ENCODE measurements around the gene RARRES2.
"Not testable (repeated sequence)": the region's sequence is repeated elsewhere in the genome, so short reads cannot be mapped to it uniquely, and the experiment has no call there.

RARRES2 gene

GRCh38 chr7:150290317-150290716, 51.1 kb downstream of the RARRES2 start:
- H3K4me2 ChIP-seq (ENCODE audit: insufficient read depth, low read length); H2AFZ ChIP-seq (ENCODE audit: low read depth, low read length); H3K36me3 ChIP-seq (ENCODE audit: insufficient read depth, low read length); H3K9me3 ChIP-seq (ENCODE audit: insufficient read depth, low read length, severe bottlenecking); DNase-seq; H3K4me1 ChIP-seq (ENCODE audit: insufficient read depth, low read length); H4K20me1 ChIP-seq (ENCODE audit: insufficient read depth, low read length); ATAC-seq (ENCODE audit: insufficient read depth, low read depth); H3K27me3 ChIP-seq (ENCODE audit: insufficient read depth, low read length, poor library complexity); H3K4me3 ChIP-seq (ENCODE audit: low read depth in 1 of 2, low read length in 2 of 2); H3K79me2 ChIP-seq (ENCODE audit: insufficient read depth, low read length); H3K27ac ChIP-seq (ENCODE audit: low read length); H3K9ac ChIP-seq (ENCODE audit: low read depth, low read length): not testable (repeated sequence)

GRCh38 chr7:150288816-150289215, 52.6 kb downstream of the RARRES2 start:
- H3K4me1 ChIP-seq (ENCODE audit: insufficient read depth, low read length); ATAC-seq (ENCODE audit: insufficient read depth, low read depth); H3K27ac ChIP-seq (ENCODE audit: low read length): not testable (repeated sequence)

More at GRCh38 chr7:150288816-150289215, 52.6 kb downstream of the RARRES2 start:
- not testable (repeated sequence) for H2AFZ ChIP-seq (ENCODE audit: low read depth, low read length); H3K9me3 ChIP-seq (ENCODE audit: insufficient read depth, low read length, severe bottlenecking); H3K79me2 ChIP-seq (ENCODE audit: insufficient read depth, low read length); H3K4me3 ChIP-seq (ENCODE audit: low read depth in 1 of 2, low read length in 2 of 2); H3K9ac ChIP-seq (ENCODE audit: low read depth, low read length); DNase-seq; H3K4me2 ChIP-seq (ENCODE audit: insufficient read depth, low read length); H3K27me3 ChIP-seq (ENCODE audit: insufficient read depth, low read length, poor library complexity); H4K20me1 ChIP-seq (ENCODE audit: insufficient read depth, low read length); H3K36me3 ChIP-seq (ENCODE audit: insufficient read depth, low read length)

Measured in DND-41 (cell line).